ENCODE measurements around the gene CD302. TPM values are rescaled to one million over a fixed set of nuclear protein-coding genes. Genes with fewer than 3 reads are reported as not detected.

CD302 gene
- total RNA-seq, 1 experiment from 2014 or later, result 3.3 TPM

DNA sequence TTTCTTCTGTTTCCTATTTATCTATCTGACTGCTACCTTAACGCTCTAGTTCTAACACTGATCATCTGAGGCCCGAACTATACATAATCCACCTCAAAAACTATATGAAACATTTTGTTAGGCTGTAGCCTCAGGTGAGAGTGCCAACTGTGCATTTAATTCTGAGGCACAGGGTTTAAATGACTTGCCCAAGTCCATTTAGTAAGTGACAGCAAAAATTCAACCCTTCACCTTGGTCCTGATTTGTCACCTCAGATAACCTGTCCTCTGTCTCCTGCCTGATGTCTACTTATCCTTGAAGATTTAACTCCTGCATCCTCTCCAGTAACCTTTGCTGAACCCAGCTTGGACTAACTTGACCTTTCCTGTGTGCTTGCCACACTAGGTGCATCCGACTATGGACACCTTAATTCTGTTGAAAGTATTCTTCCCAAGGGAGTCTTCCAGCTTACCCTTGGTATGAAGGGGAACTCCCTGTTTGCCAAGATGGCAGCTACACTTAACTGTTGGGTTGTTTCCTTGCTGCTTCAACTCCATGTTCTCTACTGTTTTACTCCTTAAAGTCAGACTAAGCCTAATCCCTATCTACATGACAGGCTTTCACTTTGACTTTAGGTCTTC, 23.5 kb downstream of the CD302 start:
- intact Hi-C loops (cut with micrococcal nuclease; ENCODE audit: unreplicated experiment), result no loop called here

DNA sequence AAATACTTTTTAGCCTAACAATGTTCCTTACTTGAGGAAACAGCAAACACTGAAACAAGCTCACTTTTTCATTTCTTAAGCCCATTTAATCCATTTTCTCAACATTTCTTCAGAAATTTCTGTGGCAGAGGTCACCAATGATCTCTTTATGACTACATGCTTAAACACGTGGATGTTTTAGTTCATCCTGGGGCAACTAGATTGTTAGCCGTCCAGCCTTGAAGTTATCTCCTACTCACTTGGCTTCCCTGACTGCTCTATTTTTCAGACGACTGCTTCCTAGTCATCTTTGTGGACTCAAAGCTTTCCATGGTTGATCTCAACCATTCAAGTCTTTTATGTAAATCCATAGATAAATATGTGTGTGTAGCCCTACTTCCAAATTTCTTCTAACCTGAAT, 24.1 kb downstream of the CD302 start:
- DNase-seq (ENCODE audit: low read depth, low spot score), result no peak
- ChIA-PET CTCF (no interaction called here), POLR2A (no interaction called here)
- Histone ChIP-seq H3K4me3 (ENCODE audit: low read depth in 2 of 2, low read length in 2 of 2) (no peak overlapping the region), H3K27ac (ENCODE audit: low read length) (no peak overlapping the region), H3K27me3 (ENCODE audit: control insufficient read depth, insufficient read depth, low read length) (no peaks in the 10 kb centered on the region), H3K9me3 (ENCODE audit: control insufficient read depth, insufficient read depth, low read depth, low read length) (no peaks in the 10 kb centered on the region), H3K4me1 (ENCODE audit: control insufficient read depth, insufficient read depth, low read length) (no peaks in the 10 kb centered on the region; the same call in 1 of the 2 replicates), H3K36me3 (ENCODE audit: control insufficient read depth, insufficient read depth, low read length) (peaks cover 3% of the 10 kb centered on the region)
- ATAC-seq, result no peak
- BruUV-seq (replicated peaks), result no TSS peak
- in situ Hi-C loops (cut with HindIII; ENCODE audit: low pct_unique_long_range_greater_than_20kb, low sequenced_read_pairs), result no loop called here
- intact Hi-C loops (cut with micrococcal nuclease; ENCODE audit: unreplicated experiment), result no loop called here
- no peak for TF ChIP-seq POLR2AphosphoS5 (IDR thresholded peaks at IDR 0.05; ENCODE audit: low read depth, low read length)
- TF ChIP-seq, protein P1, sequence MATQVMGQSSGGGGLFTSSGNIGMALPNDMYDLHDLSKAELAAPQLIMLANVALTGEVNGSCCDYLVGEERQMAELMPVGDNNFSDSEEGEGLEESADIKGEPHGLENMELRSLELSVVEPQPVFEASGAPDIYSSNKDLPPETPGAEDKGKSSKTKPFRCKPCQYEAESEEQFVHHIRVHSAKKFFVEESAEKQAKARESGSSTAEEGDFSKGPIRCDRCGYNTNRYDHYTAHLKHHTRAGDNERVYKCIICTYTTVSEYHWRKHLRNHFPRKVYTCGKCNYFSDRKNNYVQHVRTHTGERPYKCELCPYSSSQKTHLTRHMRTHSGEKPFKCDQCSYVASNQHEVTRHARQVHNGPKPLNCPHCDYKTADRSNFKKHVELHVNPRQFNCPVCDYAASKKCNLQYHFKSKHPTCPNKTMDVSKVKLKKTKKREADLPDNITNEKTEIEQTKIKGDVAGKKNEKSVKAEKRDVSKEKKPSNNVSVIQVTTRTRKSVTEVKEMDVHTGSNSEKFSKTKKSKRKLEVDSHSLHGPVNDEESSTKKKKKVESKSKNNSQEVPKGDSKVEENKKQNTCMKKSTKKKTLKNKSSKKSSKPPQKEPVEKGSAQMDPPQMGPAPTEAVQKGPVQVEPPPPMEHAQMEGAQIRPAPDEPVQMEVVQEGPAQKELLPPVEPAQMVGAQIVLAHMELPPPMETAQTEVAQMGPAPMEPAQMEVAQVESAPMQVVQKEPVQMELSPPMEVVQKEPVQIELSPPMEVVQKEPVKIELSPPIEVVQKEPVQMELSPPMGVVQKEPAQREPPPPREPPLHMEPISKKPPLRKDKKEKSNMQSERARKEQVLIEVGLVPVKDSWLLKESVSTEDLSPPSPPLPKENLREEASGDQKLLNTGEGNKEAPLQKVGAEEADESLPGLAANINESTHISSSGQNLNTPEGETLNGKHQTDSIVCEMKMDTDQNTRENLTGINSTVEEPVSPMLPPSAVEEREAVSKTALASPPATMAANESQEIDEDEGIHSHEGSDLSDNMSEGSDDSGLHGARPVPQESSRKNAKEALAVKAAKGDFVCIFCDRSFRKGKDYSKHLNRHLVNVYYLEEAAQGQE (IDR thresholded peaks at IDR 0.05; ENCODE audit: insufficient read depth in 1 of 2, low read depth in 2 of 2, low read length in 1 of 2), result no peak
- no peak for TF ChIP-seq SIN3A (IDR thresholded peaks at IDR 0.05; ENCODE audit: borderline replicate concordance, insufficient read depth, low read depth, low read length)
- no peak for TF ChIP-seq TCF7L2 (IDR thresholded peaks at IDR 0.05; ENCODE audit: low read depth, low read length)
- TF ChIP-seq, protein P2, sequence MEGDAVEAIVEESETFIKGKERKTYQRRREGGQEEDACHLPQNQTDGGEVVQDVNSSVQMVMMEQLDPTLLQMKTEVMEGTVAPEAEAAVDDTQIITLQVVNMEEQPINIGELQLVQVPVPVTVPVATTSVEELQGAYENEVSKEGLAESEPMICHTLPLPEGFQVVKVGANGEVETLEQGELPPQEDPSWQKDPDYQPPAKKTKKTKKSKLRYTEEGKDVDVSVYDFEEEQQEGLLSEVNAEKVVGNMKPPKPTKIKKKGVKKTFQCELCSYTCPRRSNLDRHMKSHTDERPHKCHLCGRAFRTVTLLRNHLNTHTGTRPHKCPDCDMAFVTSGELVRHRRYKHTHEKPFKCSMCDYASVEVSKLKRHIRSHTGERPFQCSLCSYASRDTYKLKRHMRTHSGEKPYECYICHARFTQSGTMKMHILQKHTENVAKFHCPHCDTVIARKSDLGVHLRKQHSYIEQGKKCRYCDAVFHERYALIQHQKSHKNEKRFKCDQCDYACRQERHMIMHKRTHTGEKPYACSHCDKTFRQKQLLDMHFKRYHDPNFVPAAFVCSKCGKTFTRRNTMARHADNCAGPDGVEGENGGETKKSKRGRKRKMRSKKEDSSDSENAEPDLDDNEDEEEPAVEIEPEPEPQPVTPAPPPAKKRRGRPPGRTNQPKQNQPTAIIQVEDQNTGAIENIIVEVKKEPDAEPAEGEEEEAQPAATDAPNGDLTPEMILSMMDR (IDR thresholded peaks at IDR 0.05), result no peak

More for the DNA sequence above, 23.5 kb downstream of the CD302 start:
- Histone ChIP-seq H3K9me3 (ENCODE audit: control insufficient read depth, insufficient read depth, low read depth, low read length) (no peaks in the 10 kb centered on the region), H3K4me1 (ENCODE audit: control insufficient read depth, insufficient read depth, low read length) (no peaks in the 10 kb centered on the region; the same call in 1 of the 2 replicates), H3K36me3 (ENCODE audit: control insufficient read depth, insufficient read depth, low read length) (peaks cover 2% of the 10 kb centered on the region), H3K27ac (ENCODE audit: low read length) (no peak overlapping the region), H3K4me3 (ENCODE audit: low read depth in 2 of 2, low read length in 2 of 2) (no peak overlapping the region), H3K27me3 (ENCODE audit: control insufficient read depth, insufficient read depth, low read length) (no peaks in the 10 kb centered on the region)
- POLR2A ChIA-PET, result no interaction called here
- in situ Hi-C loops (cut with HindIII; ENCODE audit: low pct_unique_long_range_greater_than_20kb, low sequenced_read_pairs), result no loop called here
- CTCF ChIA-PET, result no interaction called here
- peak; percentile 44; the same call in 1 of the 2 replicates for ATAC-seq
- no TSS peak for BruUV-seq (replicated peaks)
- TF ChIP-seq POLR2AphosphoS5 (IDR thresholded peaks at IDR 0.05; ENCODE audit: low read depth, low read length), result peak; percentile 50; the same call in 1 of the 2 replicates
- TF ChIP-seq, protein P2 (IDR thresholded peaks at IDR 0.05), result no peak
- no peak for DNase-seq (ENCODE audit: low read depth, low spot score)
